DMS 273 (cell line): Measurements from ENCODE around the gene INAFM1.
"Not testable (repeated sequence)": the region's sequence is repeated elsewhere in the genome, so short reads cannot be mapped to it uniquely, and the experiment has no call there.

Source experiments
- DNase-seq: peaks from one replicate; lab custom pipeline; 2025; ENCODE audit not compliant: unreplicated experiment; lab: John Stamatoyannopoulos, UW

The INAFM1 gene

GRCh38 chr19:47267350-47267759 lies 7.3 kb upstream of the INAFM1 start:
- DNase-seq: peak; percentile 55

- DNase-seq: no peak
These were observed 6.7 kb upstream of the INAFM1 start for GRCh38 chr19:47268028-47268427.

GRCh38 chr19:47269596-47269995 lies 5.1 kb upstream of the INAFM1 start:
- DNase-seq: no peak

GRCh38 chr19:47270408-47270807 lies 4.3 kb upstream of the INAFM1 start:
- no peak for DNase-seq

- DNase-seq: no peak
These were observed 2.7 kb upstream of the INAFM1 start for GRCh38 chr19:47271949-47272348.

GRCh38 chr19:47272448-47273312 lies 2.0 kb upstream of the INAFM1 start:
- peak; percentile 78 for DNase-seq

- DNase-seq: peak; percentile 95
These were observed 1.2 kb upstream of the INAFM1 start for GRCh38 chr19:47273313-47274070.

GRCh38 chr19:47274891-47275761 lies 441 bp downstream of the INAFM1 start:
- peak; percentile 75 for DNase-seq

GRCh38 chr19:47275791-47276461 lies 1.2 kb downstream of the INAFM1 start:
- no peak for DNase-seq

- DNase-seq: not testable (repeated sequence)
These were observed 1.8 kb downstream of the INAFM1 start for GRCh38 chr19:47276513-47276912.

GRCh38 chr19:47280183-47280797 lies 5.6 kb downstream of the INAFM1 start:
- peak; percentile 65 for DNase-seq

- DNase-seq: no peak
These were observed 8.8 kb downstream of the INAFM1 start for GRCh38 chr19:47283405-47284059.

GRCh38 chr19:47284324-47284899 lies 9.7 kb downstream of the INAFM1 start:
- DNase-seq: peak; percentile 82

- DNase-seq: peak; percentile 94
These were observed 21.4 kb downstream of the INAFM1 start for GRCh38 chr19:47296036-47296435.

GRCh38 chr19:47300867-47301266 lies 26.2 kb downstream of the INAFM1 start:
- not testable (repeated sequence) for DNase-seq

GRCh38 chr19:47302249-47302648 lies 27.6 kb downstream of the INAFM1 start:
- DNase-seq: no peak

GRCh38 chr19:47303966-47304365 lies 29.3 kb downstream of the INAFM1 start:
- no peak for DNase-seq

GRCh38 chr19:47305309-47305751 lies 30.6 kb downstream of the INAFM1 start:
- DNase-seq: peak; percentile 86

GRCh38 chr19:47306303-47306702 lies 31.6 kb downstream of the INAFM1 start:
- no peak for DNase-seq
